ENCODE data around the gene TRMT11.
"Not testable (repeated sequence)": the region's sequence is repeated elsewhere in the genome, so short reads cannot be mapped to it uniquely, and the experiment has no call there.

Gene TRMT11

GRCh38 chr6:125947615-125948014 lies 38.7 kb upstream of the TRMT11 start:
- no CpG with 5 or more reads among the region's 2 CpGs for WGBS (ENCODE audit: insufficient coverage, insufficient read length)
- no peaks in the 10 kb centered on the region for H3K36me3 ChIP-seq (ENCODE audit: control insufficient read depth, insufficient read depth, low read length)
- no peaks in the 10 kb centered on the region for H3K9me3 ChIP-seq (ENCODE audit: control insufficient read depth, insufficient read depth, low read length)
- DNase-seq (ENCODE audit: low read depth, low spot score), result no peak
- H3K27ac ChIP-seq (ENCODE audit: low read length), result no peak overlapping the region
- no peak overlapping the region for H3K4me3 ChIP-seq (ENCODE audit: low read length)
- H3K27me3 ChIP-seq (ENCODE audit: control insufficient read depth, insufficient read depth, low read length), result no peaks in the 10 kb centered on the region
- no peaks in the 10 kb centered on the region for H3K4me1 ChIP-seq (ENCODE audit: control insufficient read depth, insufficient read depth, low read length)

- no CpG with 5 or more reads among the region's 3 CpGs for WGBS (ENCODE audit: insufficient coverage, insufficient read length)
- H3K27ac ChIP-seq (ENCODE audit: low read length), result no peak overlapping the region
Observed at GRCh38 chr6:125948455-125948854, 37.9 kb upstream of the TRMT11 start.

GRCh38 chr6:125949069-125949468 lies 37.3 kb upstream of the TRMT11 start:
- DNase-seq (ENCODE audit: low read depth, low spot score), result no peak
- Histone ChIP-seq H3K9me3 (ENCODE audit: control insufficient read depth, insufficient read depth, low read length) (no peaks in the 10 kb centered on the region), H3K36me3 (ENCODE audit: control insufficient read depth, insufficient read depth, low read length) (no peaks in the 10 kb centered on the region), H3K4me1 (ENCODE audit: control insufficient read depth, insufficient read depth, low read length) (no peaks in the 10 kb centered on the region), H3K27ac (ENCODE audit: low read length) (no peak overlapping the region), H3K27me3 (ENCODE audit: control insufficient read depth, insufficient read depth, low read length) (no peaks in the 10 kb centered on the region), H3K4me3 (ENCODE audit: low read length) (no peak overlapping the region)
- no CpG with 5 or more reads among the region's 2 CpGs for WGBS (ENCODE audit: insufficient coverage, insufficient read length)

More at GRCh38 chr6:125948455-125948854, 37.9 kb upstream of the TRMT11 start:
- no peaks in the 10 kb centered on the region for H3K36me3 ChIP-seq (ENCODE audit: control insufficient read depth, insufficient read depth, low read length)
- no peak overlapping the region for H3K4me3 ChIP-seq (ENCODE audit: low read length)
- H3K4me1 ChIP-seq (ENCODE audit: control insufficient read depth, insufficient read depth, low read length), result no peaks in the 10 kb centered on the region
- no peaks in the 10 kb centered on the region for H3K27me3 ChIP-seq (ENCODE audit: control insufficient read depth, insufficient read depth, low read length)
- H3K9me3 ChIP-seq (ENCODE audit: control insufficient read depth, insufficient read depth, low read length), result no peaks in the 10 kb centered on the region
- no peak for DNase-seq (ENCODE audit: low read depth, low spot score)

- no peaks in the 10 kb centered on the region for H3K36me3 ChIP-seq (ENCODE audit: control insufficient read depth, insufficient read depth, low read length)
- DNase-seq (ENCODE audit: low read depth, low spot score), result no peak
- H3K9me3 ChIP-seq (ENCODE audit: control insufficient read depth, insufficient read depth, low read length), result no peaks in the 10 kb centered on the region
- H3K4me3 ChIP-seq (ENCODE audit: low read length), result no peak overlapping the region
- WGBS (ENCODE audit: insufficient coverage, insufficient read length), result no CpG with 5 or more reads among the region's 6 CpGs
- H3K4me1 ChIP-seq (ENCODE audit: control insufficient read depth, insufficient read depth, low read length), result no peaks in the 10 kb centered on the region
- no peak overlapping the region for H3K27ac ChIP-seq (ENCODE audit: low read length)
- no peaks in the 10 kb centered on the region for H3K27me3 ChIP-seq (ENCODE audit: control insufficient read depth, insufficient read depth, low read length)
Observed at GRCh38 chr6:125950293-125950692, 36.0 kb upstream of the TRMT11 start.

- not testable (repeated sequence) for DNase-seq (ENCODE audit: low read depth, low spot score); H3K36me3 ChIP-seq (ENCODE audit: control insufficient read depth, insufficient read depth, low read length); H3K27ac ChIP-seq (ENCODE audit: low read length); H3K4me1 ChIP-seq (ENCODE audit: control insufficient read depth, insufficient read depth, low read length); H3K4me3 ChIP-seq (ENCODE audit: low read length); H3K9me3 ChIP-seq (ENCODE audit: control insufficient read depth, insufficient read depth, low read length); H3K27me3 ChIP-seq (ENCODE audit: control insufficient read depth, insufficient read depth, low read length)
- WGBS (ENCODE audit: insufficient coverage, insufficient read length), result no CpG with 5 or more reads among the region's 6 CpGs
Observed at GRCh38 chr6:125950716-125951115, 35.6 kb upstream of the TRMT11 start.

GRCh38 chr6:125951323-125951722 lies 35.0 kb upstream of the TRMT11 start:
- no CpG with 5 or more reads among the region's 1 CpG for WGBS (ENCODE audit: insufficient coverage, insufficient read length)

GRCh38 chr6:125952764-125953501 lies 33.4 kb upstream of the TRMT11 start:
- Histone ChIP-seq H3K9me3 (ENCODE audit: control insufficient read depth, insufficient read depth, low read length) (no peaks in the 10 kb centered on the region), H3K4me1 (ENCODE audit: control insufficient read depth, insufficient read depth, low read length) (no peaks in the 10 kb centered on the region), H3K36me3 (ENCODE audit: control insufficient read depth, insufficient read depth, low read length) (no peaks in the 10 kb centered on the region), H3K4me3 (ENCODE audit: low read length) (no peak overlapping the region), H3K27me3 (ENCODE audit: control insufficient read depth, insufficient read depth, low read length) (no peaks in the 10 kb centered on the region), H3K27ac (ENCODE audit: low read length) (no peak overlapping the region)
- WGBS (ENCODE audit: insufficient coverage, insufficient read length), result no CpG with 5 or more reads among the region's 7 CpGs
- no peak for DNase-seq (ENCODE audit: low read depth, low spot score)

More at GRCh38 chr6:125951323-125951722, 35.0 kb upstream of the TRMT11 start:
- H3K9me3 ChIP-seq (ENCODE audit: control insufficient read depth, insufficient read depth, low read length), result no peaks in the 10 kb centered on the region
- no peak overlapping the region for H3K27ac ChIP-seq (ENCODE audit: low read length)
- no peaks in the 10 kb centered on the region for H3K36me3 ChIP-seq (ENCODE audit: control insufficient read depth, insufficient read depth, low read length)
- DNase-seq (ENCODE audit: low read depth, low spot score), result no peak
- H3K4me3 ChIP-seq (ENCODE audit: low read length), result no peak overlapping the region
- H3K27me3 ChIP-seq (ENCODE audit: control insufficient read depth, insufficient read depth, low read length), result no peaks in the 10 kb centered on the region
- no peaks in the 10 kb centered on the region for H3K4me1 ChIP-seq (ENCODE audit: control insufficient read depth, insufficient read depth, low read length)

GRCh38 chr6:125953502-125953875 lies 32.9 kb upstream of the TRMT11 start:
- Histone ChIP-seq H3K9me3 (ENCODE audit: control insufficient read depth, insufficient read depth, low read length) (no peaks in the 10 kb centered on the region), H3K27ac (ENCODE audit: low read length) (no peak overlapping the region), H3K4me1 (ENCODE audit: control insufficient read depth, insufficient read depth, low read length) (no peaks in the 10 kb centered on the region), H3K4me3 (ENCODE audit: low read length) (no peak overlapping the region), H3K27me3 (ENCODE audit: control insufficient read depth, insufficient read depth, low read length) (no peaks in the 10 kb centered on the region), H3K36me3 (ENCODE audit: control insufficient read depth, insufficient read depth, low read length) (no peaks in the 10 kb centered on the region)
- no CpG with 5 or more reads among the region's 11 CpGs for WGBS (ENCODE audit: insufficient coverage, insufficient read length)
- DNase-seq (ENCODE audit: low read depth, low spot score), result no peak

- H3K27ac ChIP-seq (ENCODE audit: low read length), result no peak overlapping the region
- WGBS (ENCODE audit: insufficient coverage, insufficient read length), result no CpG with 5 or more reads among the region's 5 CpGs
- no peak for DNase-seq (ENCODE audit: low read depth, low spot score)
- H3K36me3 ChIP-seq (ENCODE audit: control insufficient read depth, insufficient read depth, low read length), result no peaks in the 10 kb centered on the region
- no peak overlapping the region for H3K4me3 ChIP-seq (ENCODE audit: low read length)
- no peaks in the 10 kb centered on the region for H3K27me3 ChIP-seq (ENCODE audit: control insufficient read depth, insufficient read depth, low read length)
- peaks cover 1% of the 10 kb centered on the region; the same call in 1 of the 2 replicates for H3K4me1 ChIP-seq (ENCODE audit: control insufficient read depth, insufficient read depth, low read length)
- no peaks in the 10 kb centered on the region for H3K9me3 ChIP-seq (ENCODE audit: control insufficient read depth, insufficient read depth, low read length)
Observed at GRCh38 chr6:125954735-125955339, 31.5 kb upstream of the TRMT11 start.

- H3K9me3 ChIP-seq (ENCODE audit: control insufficient read depth, insufficient read depth, low read length), result no peaks in the 10 kb centered on the region
- H3K4me3 ChIP-seq (ENCODE audit: low read length), result no peak overlapping the region
- no CpG with 5 or more reads among the region's 5 CpGs for WGBS (ENCODE audit: insufficient coverage, insufficient read length)
- H3K27me3 ChIP-seq (ENCODE audit: control insufficient read depth, insufficient read depth, low read length), result no peaks in the 10 kb centered on the region
- H3K4me1 ChIP-seq (ENCODE audit: control insufficient read depth, insufficient read depth, low read length), result peaks cover 1% of the 10 kb centered on the region; the same call in 1 of the 2 replicates
- no peak for DNase-seq (ENCODE audit: low read depth, low spot score)
- no peaks in the 10 kb centered on the region for H3K36me3 ChIP-seq (ENCODE audit: control insufficient read depth, insufficient read depth, low read length)
- no peak overlapping the region for H3K27ac ChIP-seq (ENCODE audit: low read length)
Observed at GRCh38 chr6:125955973-125956372, 30.4 kb upstream of the TRMT11 start.
